GM19328 (cell line): ENCODE data around the gene TPBG.
"Not testable (repeated sequence)": the region's sequence is repeated elsewhere in the genome, so short reads cannot be mapped to it uniquely, and the experiment has no call there.

Source experiments
- ATAC-seq: cut with Tn5 transposase; IDR thresholded peaks from one replicate; pipeline ENCODE4 v1.9.1; 2021; ENCODE audit warnings: mild to moderate bottlenecking, moderate library complexity; ENCODE audit not compliant: unreplicated experiment

Gene TPBG

GRCh38 chr6:82374516-82374915, 10.9 kb downstream of the TPBG start:
- no peak for ATAC-seq

- no peak for ATAC-seq
Observed at GRCh38 chr6:82376636-82377035, 13.0 kb downstream of the TPBG start.

GRCh38 chr6:82380566-82381185, 17.1 kb downstream of the TPBG start:
- ATAC-seq: no peak

- peak; percentile 81 for ATAC-seq
Observed at GRCh38 chr6:82381278-82381677, 17.7 kb downstream of the TPBG start.

GRCh38 chr6:82385102-82385501, 21.5 kb downstream of the TPBG start:
- peak; percentile 37 for ATAC-seq

GRCh38 chr6:82385546-82385945, 21.9 kb downstream of the TPBG start:
- ATAC-seq: no peak

- no peak for ATAC-seq
Observed at GRCh38 chr6:82385961-82386360, 22.3 kb downstream of the TPBG start.

GRCh38 chr6:82394770-82395169, 31.2 kb downstream of the TPBG start:
- not testable (repeated sequence) for ATAC-seq

- no peak for ATAC-seq
Observed at GRCh38 chr6:82396964-82397751, 33.5 kb downstream of the TPBG start.

GRCh38 chr6:82397962-82398692, 34.5 kb downstream of the TPBG start:
- no peak for ATAC-seq

- peak; percentile 83 for ATAC-seq
Observed at GRCh38 chr6:82408952-82409431, 45.4 kb downstream of the TPBG start.

- no peak for ATAC-seq
Observed at GRCh38 chr6:82410151-82410648, 46.6 kb downstream of the TPBG start.

GRCh38 chr6:82413868-82414267, 50.3 kb downstream of the TPBG start:
- no peak for ATAC-seq

- no peak for ATAC-seq
Observed at GRCh38 chr6:82415820-82416219, 52.2 kb downstream of the TPBG start.

- ATAC-seq: no peak
Observed at GRCh38 chr6:82416346-82416745, 52.7 kb downstream of the TPBG start.
